Measurements from ENCODE around the gene MRPS34. TPM values are rescaled to one million over a fixed set of nuclear protein-coding genes. Genes with fewer than 3 reads are reported as not detected.

Gene MRPS34
- total RNA-seq, 1 experiment from 2014 or later: 101 TPM

GRCh38 chr16:1791943-1792812, 19.2 kb upstream of the MRPS34 start:
- Histone ChIP-seq H3K9me2 (replicated peaks; ENCODE audit: insufficient read depth, low read length) (no peaks in the 10 kb centered on the region), H3K27ac (ENCODE audit: low read length) (no peak overlapping the region), H2AFZ (ENCODE audit: low read length) (no peak overlapping the region), H3K36me3 (ENCODE audit: insufficient read depth, low read length) (no peaks in the 10 kb centered on the region), H3K9me3 (ENCODE audit: low read length) (no peaks in the 10 kb centered on the region), H3K4me1 (ENCODE audit: low read length) (no peaks in the 10 kb centered on the region), H3K4me2 (ENCODE audit: low read depth, low read length, poor library complexity, severe bottlenecking) (no peak overlapping the region), H4K20me1 (ENCODE audit: insufficient read depth, low read depth, low read length) (no peaks in the 10 kb centered on the region), H3K27me3 (ENCODE audit: low read length) (no peaks in the 10 kb centered on the region), H3K79me2 (ENCODE audit: low read length) (no peaks in the 10 kb centered on the region), H3K9ac (ENCODE audit: low read length) (no peak overlapping the region), H3K4me3 (ENCODE audit: low read length) (no peak overlapping the region)
- DNase-seq: no peak

- Histone ChIP-seq H3K4me3 (ENCODE audit: low read length) (no peak overlapping the region), H2AFZ (ENCODE audit: low read length) (no peak overlapping the region), H3K9me2 (replicated peaks; ENCODE audit: insufficient read depth, low read length) (no peaks in the 10 kb centered on the region), H3K79me2 (ENCODE audit: low read length) (no peaks in the 10 kb centered on the region; the same call in 1 of the 2 replicates), H3K4me1 (ENCODE audit: low read length) (no peaks in the 10 kb centered on the region), H3K27ac (ENCODE audit: low read length) (no peak overlapping the region), H3K4me2 (ENCODE audit: low read depth, low read length, poor library complexity, severe bottlenecking) (no peak overlapping the region), H3K36me3 (ENCODE audit: insufficient read depth, low read length) (no peaks in the 10 kb centered on the region), H3K27me3 (ENCODE audit: low read length) (no peaks in the 10 kb centered on the region), H3K9me3 (ENCODE audit: low read length) (no peaks in the 10 kb centered on the region), H3K9ac (ENCODE audit: low read length) (no peak overlapping the region), H4K20me1 (ENCODE audit: insufficient read depth, low read depth, low read length) (no peaks in the 10 kb centered on the region)
- DNase-seq: no peak
These were observed 18.5 kb upstream of the MRPS34 start for GRCh38 chr16:1791256-1791942.

GRCh38 chr16:1790611-1791255, 17.8 kb upstream of the MRPS34 start:
- H3K9ac ChIP-seq (ENCODE audit: low read length): no peak overlapping the region
- H3K79me2 ChIP-seq (ENCODE audit: low read length): peaks cover 5% of the 10 kb centered on the region
- H3K27ac ChIP-seq (ENCODE audit: low read length): no peak overlapping the region
- no peaks in the 10 kb centered on the region for H3K36me3 ChIP-seq (ENCODE audit: insufficient read depth, low read length)
- H3K9me3 ChIP-seq (ENCODE audit: low read length): no peaks in the 10 kb centered on the region
- no peaks in the 10 kb centered on the region for H3K4me1 ChIP-seq (ENCODE audit: low read length)
- H3K9me2 ChIP-seq (replicated peaks; ENCODE audit: insufficient read depth, low read length): no peaks in the 10 kb centered on the region
- no peak overlapping the region for H2AFZ ChIP-seq (ENCODE audit: low read length)
- no peak overlapping the region for H3K4me3 ChIP-seq (ENCODE audit: low read length)
- H3K27me3 ChIP-seq (ENCODE audit: low read length): no peaks in the 10 kb centered on the region
- peaks cover under 1% of the 10 kb centered on the region; the same call in 1 of the 2 replicates for H4K20me1 ChIP-seq (ENCODE audit: insufficient read depth, low read depth, low read length)
- H3K4me2 ChIP-seq (ENCODE audit: low read depth, low read length, poor library complexity, severe bottlenecking): no peak overlapping the region
- DNase-seq: no peak

GRCh38 chr16:1790261-1790610, 17.3 kb upstream of the MRPS34 start:
- Histone ChIP-seq H3K36me3 (ENCODE audit: insufficient read depth, low read length) (no peaks in the 10 kb centered on the region), H3K4me2 (ENCODE audit: low read depth, low read length, poor library complexity, severe bottlenecking) (no peak overlapping the region), H3K9me3 (ENCODE audit: low read length) (no peaks in the 10 kb centered on the region), H3K9me2 (replicated peaks; ENCODE audit: insufficient read depth, low read length) (no peaks in the 10 kb centered on the region), H3K27me3 (ENCODE audit: low read length) (no peaks in the 10 kb centered on the region), H3K79me2 (ENCODE audit: low read length) (peaks cover 10% of the 10 kb centered on the region), H3K4me3 (ENCODE audit: low read length) (no peak overlapping the region), H3K9ac (ENCODE audit: low read length) (no peak overlapping the region), H3K4me1 (ENCODE audit: low read length) (no peaks in the 10 kb centered on the region), H4K20me1 (ENCODE audit: insufficient read depth, low read depth, low read length) (peaks cover 6% of the 10 kb centered on the region), H3K27ac (ENCODE audit: low read length) (no peak overlapping the region), H2AFZ (ENCODE audit: low read length) (no peak overlapping the region)
- DNase-seq: no peak

- Histone ChIP-seq H3K36me3 (ENCODE audit: insufficient read depth, low read length) (no peaks in the 10 kb centered on the region), H2AFZ (ENCODE audit: low read length) (no peak overlapping the region), H3K9ac (ENCODE audit: low read length) (no peak overlapping the region), H4K20me1 (ENCODE audit: insufficient read depth, low read depth, low read length) (peaks cover 10% of the 10 kb centered on the region), H3K9me3 (ENCODE audit: low read length) (no peaks in the 10 kb centered on the region), H3K79me2 (ENCODE audit: low read length) (peaks cover 16% of the 10 kb centered on the region), H3K9me2 (replicated peaks; ENCODE audit: insufficient read depth, low read length) (no peaks in the 10 kb centered on the region), H3K4me1 (ENCODE audit: low read length) (no peaks in the 10 kb centered on the region), H3K4me2 (ENCODE audit: low read depth, low read length, poor library complexity, severe bottlenecking) (no peak overlapping the region), H3K4me3 (ENCODE audit: low read length) (no peak overlapping the region), H3K27me3 (ENCODE audit: low read length) (no peaks in the 10 kb centered on the region), H3K27ac (ENCODE audit: low read length) (no peak overlapping the region)
- DNase-seq: no peak
These were observed 16.7 kb upstream of the MRPS34 start for GRCh38 chr16:1789643-1790045.

- no peak overlapping the region for H2AFZ ChIP-seq (ENCODE audit: low read length)
- H3K4me3 ChIP-seq (ENCODE audit: low read length): no peak overlapping the region
- H4K20me1 ChIP-seq (ENCODE audit: insufficient read depth, low read depth, low read length): peaks cover 15% of the 10 kb centered on the region
- H3K4me1 ChIP-seq (ENCODE audit: low read length): peaks cover 7% of the 10 kb centered on the region
- no peaks in the 10 kb centered on the region for H3K9me2 ChIP-seq (replicated peaks; ENCODE audit: insufficient read depth, low read length)
- no peak for DNase-seq
- H3K36me3 ChIP-seq (ENCODE audit: insufficient read depth, low read length): no peaks in the 10 kb centered on the region
- H3K27ac ChIP-seq (ENCODE audit: low read length): no peak overlapping the region
- H3K9ac ChIP-seq (ENCODE audit: low read length): no peak overlapping the region
- no peaks in the 10 kb centered on the region for H3K9me3 ChIP-seq (ENCODE audit: low read length)
- no peaks in the 10 kb centered on the region for H3K27me3 ChIP-seq (ENCODE audit: low read length)
- peaks cover 25% of the 10 kb centered on the region for H3K79me2 ChIP-seq (ENCODE audit: low read length)
- no peak overlapping the region for H3K4me2 ChIP-seq (ENCODE audit: low read depth, low read length, poor library complexity, severe bottlenecking)
These were observed 15.8 kb upstream of the MRPS34 start for GRCh38 chr16:1788708-1789100.

- no peaks in the 10 kb centered on the region for H3K9me3 ChIP-seq (ENCODE audit: low read length)
- no peak overlapping the region for H3K4me2 ChIP-seq (ENCODE audit: low read depth, low read length, poor library complexity, severe bottlenecking)
- H3K27ac ChIP-seq (ENCODE audit: low read length): no peak overlapping the region
- peaks cover 30% of the 10 kb centered on the region for H3K79me2 ChIP-seq (ENCODE audit: low read length)
- H2AFZ ChIP-seq (ENCODE audit: low read length): no peak overlapping the region
- peaks cover 7% of the 10 kb centered on the region for H3K4me1 ChIP-seq (ENCODE audit: low read length)
- no peaks in the 10 kb centered on the region for H3K9me2 ChIP-seq (replicated peaks; ENCODE audit: insufficient read depth, low read length)
- no peaks in the 10 kb centered on the region for H3K36me3 ChIP-seq (ENCODE audit: insufficient read depth, low read length)
- no peak overlapping the region for H3K4me3 ChIP-seq (ENCODE audit: low read length)
- DNase-seq: no peak
- H3K27me3 ChIP-seq (ENCODE audit: low read length): no peaks in the 10 kb centered on the region
- H3K9ac ChIP-seq (ENCODE audit: low read length): no peak overlapping the region
- H4K20me1 ChIP-seq (ENCODE audit: insufficient read depth, low read depth, low read length): peaks cover 15% of the 10 kb centered on the region
These were observed 15.3 kb upstream of the MRPS34 start for GRCh38 chr16:1788095-1788707.

All from Karpas-422 (cell line).